Gastroesophageal sphincter (tissue), 3 donors: Measurements from ENCODE around the gene MSH3.

Experiments
- CTCF ChIP-seq, 4 experiments: fragments of 200-600 bp in 2 of 4; fragments of 450-650 bp in 2 of 4; sonication (generic) in 1 of 4; IDR thresholded peaks; one replicate each; pipeline ENCODE4 v1.5.1; 2017 to 2019; ENCODE audit warnings: antibody characterized with exemption in 4 of 4, mild to moderate bottlenecking in 2 of 4, moderate library complexity in 2 of 4
- EP300 ChIP-seq: sonication (generic); formaldehyde crosslinking; IDR thresholded peaks from one replicate; pipeline ENCODE4 v1.6.1; 2017; ENCODE audit warnings: antibody characterized with exemption, mild to moderate bottlenecking
- POLR2A ChIP-seq, 2 donors: fragments of 450-650 bp; IDR thresholded peaks; one replicate each; pipeline ENCODE4 v1.6.1; 2017; ENCODE audit warnings: antibody characterized with exemption in 2 of 2, mild to moderate bottlenecking in 2 of 2, moderate library complexity in 1 of 2

GRCh38 chr5:80706835-80707447, 52.5 kb downstream of the MSH3 start:
- TF ChIP-seq CTCF (IDR thresholded peaks at IDR 0.05) (no peak), POLR2A (IDR thresholded peaks at IDR 0.05) (no peak), EP300 (no peak)
